Lung (tissue), 12 donors: ENCODE measurements around the gene PTPRT. TPM values are rescaled to one million over a fixed set of nuclear protein-coding genes. Genes with fewer than 3 reads are reported as not detected.

Experiments
- ATAC-seq: fragments of 200-7000 bp; cut with Tn5 transposase; one replicate; pipeline ENCODE4 v1.9.1; 2020; ENCODE audit warnings: moderate number of reproducible peaks; ENCODE audit not compliant: insufficient read depth, low FRiP score
- DNase-seq, 3 donors: peaks; one replicate each; pipeline ENCODE4 v3.0.0-alpha.2; 2013 to 2017
- H3K27ac ChIP-seq, 2 donors: one replicate each; pipeline ENCODE4 v1.5.1; 2013; ENCODE audit warnings: mild to moderate bottlenecking in 2 of 2, moderate library complexity in 2 of 2, control low read depth in 1 of 2, inconsistent platforms in 1 of 2, low read depth in 1 of 2, low read length in 1 of 2
- H3K27me3 ChIP-seq, 3 donors: one replicate each; pipeline ENCODE4 v1.5.1; 2013; ENCODE audit warnings: low read length in 2 of 3; ENCODE audit not compliant: control insufficient read depth in 3 of 3, insufficient read depth in 3 of 3
- H3K36me3 ChIP-seq, 4 donors: one replicate each; pipeline ENCODE4 v1.5.1; 2013; ENCODE audit warnings: low read length in 4 of 4, mild to moderate bottlenecking in 1 of 4, moderate library complexity in 1 of 4; ENCODE audit not compliant: control insufficient read depth in 4 of 4, insufficient read depth in 4 of 4
- H3K4me1 ChIP-seq, 5 donors: one replicate each; pipeline ENCODE4 v1.5.1; 2013; ENCODE audit warnings: low read length in 5 of 5, mild to moderate bottlenecking in 2 of 5, moderate library complexity in 1 of 5; ENCODE audit not compliant: control insufficient read depth in 5 of 5, insufficient read depth in 5 of 5
- H3K4me3 ChIP-seq: one replicate; pipeline ENCODE4 v1.5.1; 2013; ENCODE audit warnings: mild to moderate bottlenecking, control low read depth, moderate library complexity
- H3K9ac ChIP-seq, 2 donors: one replicate each; pipeline ENCODE4 v1.5.1; 2013; ENCODE audit warnings: low read length in 2 of 2, control low read depth in 1 of 2; ENCODE audit not compliant: insufficient read depth in 1 of 2
- H3K9me3 ChIP-seq, 4 donors: one replicate each; pipeline ENCODE4 v1.5.1; 2013; ENCODE audit warnings: low read length in 3 of 4, mild to moderate bottlenecking in 1 of 4, moderate library complexity in 1 of 4; ENCODE audit not compliant: control insufficient read depth in 4 of 4, insufficient read depth in 3 of 4
- CTCF ChIP-seq: IDR thresholded peaks from 2 replicates; pipeline ENCODE4 v1.5.1; 2012; ENCODE audit warnings: mild to moderate bottlenecking; ENCODE audit errors: control extremely low read depth, extremely low read depth
- WGBS, 2 donors: extraction: QIAGEN DNeasy Blood & Tissue Kit; methylation state at CpG; one replicate each; pipeline ENCODE4 v1.1.7; 2013; 5-methylcytosine and 5-hydroxymethylcytosine counted together
- polyA plus RNA-seq, 2 donors: library from polyadenylated mRNA; stranded (reverse); fragments of 200-250 nt; gene quantifications; one replicate each; pipeline ENCODE4 v1.2.1, GENCODE V29; 2013
- total RNA-seq, 2 donors: library from RNA; depleted of rRNA in 1 of 2; stranded (reverse); fragments of >200 nt in 1 of 2; gene quantifications; one replicate each; pipeline ENCODE4 v1.2.1, GENCODE V29; 2014 to 2021
- donor health status: control.
- donor health status: control.
- donor health status: Bipolar disorder and iron deficiency.
- donor health status: healthy.
- donor health status: DM: yes; HTN: yes; CAD: no.

The PTPRT gene
- total and polyA plus RNA-seq, 4 donors, result 0.37 to 13.8 (median 6.1) TPM

- peak overlapping the region; percentile 2 for H3K4me3 ChIP-seq
- no peak overlapping the region for H3K27ac ChIP-seq
- TF ChIP-seq CTCF, result no peak
- no peaks in the 10 kb centered on the region for H3K4me1 ChIP-seq
- no peaks in the 10 kb centered on the region for H3K36me3 ChIP-seq
- H3K9ac ChIP-seq, result no peak overlapping the region
- no peak for DNase-seq
- ATAC-seq, result no peak
- H3K27me3 ChIP-seq, result no peaks in the 10 kb centered on the region
- peaks cover 0 to 4% (median 0%) of the 10 kb centered on the region in 4 donors for H3K9me3 ChIP-seq
Measured at GRCh38 chr20:42650191-42650746, 539.4 kb downstream of the PTPRT start.

- ATAC-seq (no peak), DNase-seq (no peak)
- Histone ChIP-seq H3K27me3 (no peaks in the 10 kb centered on the region), H3K36me3 (no peaks in the 10 kb centered on the region), H3K4me3 (no peak overlapping the region), H3K4me1 (no peaks in the 10 kb centered on the region), H3K27ac (no peak overlapping the region), H3K9me3 (peaks cover 0 to 4% (median 0%) of the 10 kb centered on the region in 4 donors), H3K9ac (no peak overlapping the region)
- TF ChIP-seq CTCF, result no peak
Measured at GRCh38 chr20:42649748-42650147, 540.0 kb downstream of the PTPRT start.

GRCh38 chr20:42646250-42646649, 543.5 kb downstream of the PTPRT start:
- Histone ChIP-seq H3K4me3 (no peak overlapping the region), H3K9me3 (peaks cover 0 to 8% (median 2%) of the 10 kb centered on the region in 4 donors), H3K27me3 (no peaks in the 10 kb centered on the region), H3K4me1 (no peaks in the 10 kb centered on the region), H3K36me3 (no peaks in the 10 kb centered on the region), H3K27ac (no peak overlapping the region), H3K9ac (no peak overlapping the region)
- 47 to 66% methylated on average over 3 of the region's 3 CpGs for WGBS, 2 donors
- ATAC-seq, result no peak
- no peak for TF ChIP-seq CTCF
- DNase-seq, result no peak

- no peak for TF ChIP-seq CTCF
- WGBS, 2 donors, result 71 to 95% methylated on average over 1 of the region's 1 CpG
- DNase-seq (no peak), ATAC-seq (no peak)
- no peaks in the 10 kb centered on the region for H3K27me3 ChIP-seq
- H3K27ac ChIP-seq, result no peak overlapping the region
- H3K9ac ChIP-seq, result no peak overlapping the region
- H3K36me3 ChIP-seq, result no peaks in the 10 kb centered on the region
- no peak overlapping the region for H3K4me3 ChIP-seq
- H3K9me3 ChIP-seq, result peaks cover 0 to 5% (median 4%) of the 10 kb centered on the region in 4 donors
- H3K4me1 ChIP-seq, result no peaks in the 10 kb centered on the region
Measured at GRCh38 chr20:42641886-42642285, 547.8 kb downstream of the PTPRT start.
